ENCODE results near the gene RNH1.

RNH1 gene

DNA sequence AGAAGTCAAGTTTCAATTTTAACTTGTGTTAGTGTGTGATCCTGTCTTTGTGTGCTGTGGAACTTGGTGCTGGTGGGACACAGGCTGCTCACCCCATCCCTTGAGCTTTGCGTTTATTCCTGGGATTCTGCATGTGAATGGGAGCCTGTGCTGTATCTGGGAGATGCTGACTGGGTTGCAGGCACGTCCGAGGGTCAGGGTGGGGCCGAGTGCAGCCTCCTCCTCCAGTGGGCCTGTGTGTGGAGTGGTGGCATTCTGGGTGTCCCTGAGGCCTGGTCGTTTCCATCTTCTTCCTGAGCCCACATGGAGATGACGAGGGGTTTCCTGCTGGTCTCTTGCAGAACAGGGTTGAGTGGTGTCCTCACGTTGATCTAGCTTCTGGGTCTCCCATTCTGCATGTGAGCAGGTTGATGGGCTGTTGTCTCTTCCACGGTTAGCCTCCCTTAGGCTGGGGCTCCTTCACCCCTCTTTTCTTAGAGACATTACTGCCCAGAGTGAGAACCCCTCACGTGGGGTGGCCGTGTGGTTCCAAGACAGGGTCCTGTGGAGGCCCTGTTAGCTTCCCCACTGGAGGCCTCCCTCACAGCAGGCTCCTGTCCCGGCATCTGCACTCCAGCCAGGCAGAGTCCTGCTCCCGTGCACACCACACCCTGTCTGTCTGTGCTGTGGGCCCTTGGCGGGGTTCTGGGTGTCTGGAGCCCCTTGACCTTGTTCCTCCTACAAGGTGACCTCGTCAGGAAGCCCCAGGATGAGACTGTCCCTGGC, 52.1 kb downstream of the RNH1 start:
- DNase-seq = no peak

DNA sequence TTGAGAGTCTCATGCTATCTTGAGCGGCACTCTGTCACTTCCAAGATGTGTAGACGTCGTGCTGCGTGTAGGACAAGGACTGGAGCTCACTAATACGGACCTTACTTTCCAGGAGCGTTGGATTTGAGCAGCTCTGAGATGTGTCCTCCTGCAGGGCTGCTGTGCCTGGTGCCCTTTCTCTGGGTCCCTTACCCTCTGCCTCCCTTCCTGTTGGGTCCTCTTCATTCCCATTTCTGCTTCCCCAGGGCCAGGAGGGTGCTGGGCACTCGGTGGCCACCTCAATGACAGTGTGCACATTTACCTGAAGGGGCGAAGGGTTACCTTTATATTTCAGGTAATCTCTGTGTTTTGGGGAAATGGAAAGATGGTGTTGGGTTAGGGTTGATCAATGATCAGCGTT, 53.0 kb downstream of the RNH1 start:
- no peak for DNase-seq

DNA sequence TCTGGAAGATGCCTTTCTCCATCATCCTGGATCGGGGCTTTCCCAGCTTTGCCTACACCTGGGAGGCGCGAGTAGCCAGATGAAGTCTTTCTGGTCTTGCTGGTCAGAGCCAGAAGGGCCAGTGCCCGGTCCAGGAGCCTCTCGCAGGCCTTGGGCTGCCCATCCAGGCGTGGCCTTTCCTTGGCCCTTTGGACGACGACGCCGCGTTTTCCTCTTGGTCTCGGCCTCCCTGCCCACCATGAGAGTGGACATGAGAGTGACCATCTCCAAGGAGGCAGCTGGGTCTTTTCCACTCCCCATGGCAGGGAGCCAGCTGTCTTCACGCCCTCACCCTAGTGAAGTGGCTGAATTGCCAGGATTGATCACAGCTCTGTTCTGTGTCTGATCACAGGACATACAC, 53.5 kb downstream of the RNH1 start:
- DNase-seq = no peak

DNA sequence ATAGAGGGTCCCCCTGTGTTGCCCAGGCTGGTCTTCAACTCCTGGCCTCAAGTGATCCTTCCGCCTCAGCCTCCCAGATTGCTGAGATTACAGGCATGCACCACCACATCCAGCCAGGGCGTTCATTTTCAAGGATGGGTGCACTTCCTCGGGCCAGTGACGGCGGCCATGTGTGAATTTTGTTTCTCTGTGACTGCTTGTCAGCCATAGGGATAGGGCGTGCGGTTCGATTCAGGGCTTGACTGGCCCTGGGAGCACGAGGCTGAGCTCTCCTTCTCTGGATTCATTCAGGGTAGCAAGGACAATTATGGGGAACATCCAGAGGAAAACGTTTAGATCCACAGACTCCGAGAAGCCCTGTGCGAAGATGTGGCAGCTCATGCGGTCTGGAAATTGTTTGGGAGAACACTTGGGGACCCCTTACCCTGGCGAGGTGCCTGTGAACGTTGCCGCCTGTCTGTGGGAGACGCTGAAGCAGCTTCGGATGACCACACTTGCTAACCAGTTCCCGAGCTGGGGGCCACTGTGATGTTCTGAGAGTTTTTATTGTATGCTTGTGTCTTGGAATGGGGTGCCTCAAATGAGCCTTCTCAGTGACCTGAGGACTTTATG, 54.0 kb downstream of the RNH1 start:
- no peak for DNase-seq

DNA sequence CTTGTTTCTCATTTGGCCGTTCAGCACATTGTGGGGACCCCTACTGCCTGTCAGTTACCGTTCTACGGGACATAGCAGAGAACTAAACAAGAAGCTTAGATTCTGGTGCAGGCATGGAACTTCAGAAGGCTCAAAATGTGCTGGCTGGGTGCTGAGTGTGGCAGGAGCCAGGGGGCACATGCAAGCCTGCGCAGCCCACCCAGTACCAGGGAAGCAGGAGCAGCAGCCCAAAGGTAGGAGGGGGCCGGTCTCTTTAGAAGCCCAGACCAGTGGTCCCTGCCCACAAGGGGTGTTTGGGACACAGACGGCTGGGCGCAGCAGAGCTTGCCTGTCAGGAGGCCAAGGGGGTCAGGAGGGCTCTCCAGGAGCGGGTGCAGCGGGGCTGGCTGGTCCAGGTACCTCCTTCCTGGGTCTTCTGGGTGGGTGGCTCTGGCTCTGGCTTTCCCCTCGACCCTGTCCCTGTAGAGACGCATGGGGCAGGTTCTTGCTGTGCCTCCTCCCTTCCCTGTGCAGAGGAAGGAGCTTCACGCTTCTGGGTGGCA, 54.8 kb downstream of the RNH1 start:
- DNase-seq = no peak

DNA sequence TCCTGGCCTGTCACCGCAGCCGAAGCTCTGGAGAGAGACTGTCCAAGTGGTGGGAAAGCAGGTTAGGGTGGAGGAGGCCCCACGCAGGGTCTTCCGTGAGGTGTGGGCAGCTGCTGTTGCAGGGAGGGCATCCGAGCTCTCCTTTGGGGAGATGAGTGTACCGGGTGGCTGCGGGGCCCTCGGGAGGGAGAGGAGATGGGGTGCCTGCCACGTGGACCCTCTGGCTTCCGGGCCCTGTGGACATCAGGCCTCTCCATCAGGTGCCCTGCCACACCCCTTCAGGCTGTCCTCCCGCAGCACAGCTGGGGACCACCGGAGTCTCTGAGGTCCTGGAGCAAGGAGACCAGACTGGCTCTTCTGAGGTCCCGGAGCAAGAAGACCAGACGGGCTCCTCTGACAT, 55.3 kb downstream of the RNH1 start:
- DNase-seq = no peak

DNA sequence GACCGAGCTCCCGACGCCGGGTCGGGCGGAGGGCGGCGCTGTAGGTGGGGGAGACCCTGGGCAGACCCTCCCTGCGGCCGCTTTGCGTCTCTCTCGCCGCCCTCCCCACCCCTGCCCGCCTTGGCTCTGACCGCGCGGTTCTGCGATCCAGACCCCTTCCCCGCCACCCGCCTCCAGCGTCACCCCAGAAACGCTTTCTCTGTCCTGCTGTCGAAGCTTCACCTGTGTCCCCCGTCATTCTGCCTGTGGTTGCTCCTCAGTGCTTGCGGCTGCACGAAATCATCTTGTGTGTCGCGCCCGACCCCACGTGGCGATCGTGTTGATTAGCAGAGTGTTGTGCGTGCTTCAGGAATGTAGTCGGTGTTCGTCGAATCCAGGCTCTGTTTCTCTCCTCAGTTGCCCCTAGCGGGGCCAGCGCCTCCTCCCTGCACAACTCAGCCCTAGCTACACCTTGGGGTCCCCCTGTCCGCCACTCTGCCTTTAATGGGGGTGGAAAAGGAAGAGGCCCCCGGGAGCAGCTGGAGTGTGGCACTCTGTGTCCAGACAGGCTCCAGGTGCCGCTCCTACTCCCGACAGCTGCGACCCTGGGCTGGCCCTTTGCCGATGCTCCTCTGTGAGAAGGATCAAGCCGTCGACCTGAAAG, 56.1 kb downstream of the RNH1 start:
- peak; percentile 48 for DNase-seq

DNA sequence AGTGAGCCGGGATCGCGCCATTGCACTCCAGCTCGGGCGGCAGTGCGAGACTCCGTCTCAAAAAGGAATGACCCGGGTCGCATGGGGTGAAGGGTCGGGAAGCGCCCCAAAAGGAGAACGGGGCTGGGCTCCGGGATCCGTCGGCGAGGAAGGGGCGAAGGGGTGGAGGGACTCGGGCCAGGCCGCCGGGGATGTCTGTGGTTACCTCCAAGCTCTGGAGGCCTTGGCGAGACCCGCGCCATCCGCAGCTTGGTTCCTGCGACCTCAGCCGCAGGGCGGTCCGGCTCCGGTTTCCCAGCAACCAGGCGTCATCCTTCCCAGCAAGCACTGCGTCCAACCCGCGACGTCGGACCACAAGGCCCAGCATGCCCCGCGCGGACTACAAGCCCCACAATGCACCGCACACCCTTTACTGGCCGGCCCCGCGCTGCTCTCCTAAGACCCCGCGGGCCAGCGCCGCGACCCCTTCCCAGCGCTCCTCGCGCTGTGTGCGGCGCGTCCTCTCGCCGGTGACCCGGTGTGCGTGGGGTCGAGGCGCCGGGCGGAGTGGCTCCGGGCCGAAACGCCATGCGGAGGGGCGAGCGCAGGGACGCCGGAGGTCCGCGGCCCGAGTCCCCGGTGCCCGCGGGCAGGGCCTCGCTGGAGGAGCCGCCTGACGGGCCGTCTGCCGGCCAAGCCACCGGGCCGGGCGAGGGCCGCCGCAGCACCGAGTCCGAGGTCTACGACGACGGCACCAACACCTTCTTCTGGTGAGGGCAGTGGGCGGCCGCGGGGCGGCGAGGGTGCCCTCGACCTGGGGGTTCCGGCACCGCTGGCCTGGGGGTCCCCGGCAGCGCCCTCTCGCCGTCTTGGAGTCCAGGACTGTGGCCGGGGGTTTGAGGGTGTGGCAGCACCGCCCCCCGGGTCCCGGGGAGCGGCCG, 56.9 kb downstream of the RNH1 start, which contains the start of gene PTDSS2:
Gene PTDSS2, plus strand, starts transcription at position 391 of the 920 bp plus-strand sequence. Its CDS starts 177 bp downstream, at position 568.
- DNase-seq = peak; percentile 95

DNA sequence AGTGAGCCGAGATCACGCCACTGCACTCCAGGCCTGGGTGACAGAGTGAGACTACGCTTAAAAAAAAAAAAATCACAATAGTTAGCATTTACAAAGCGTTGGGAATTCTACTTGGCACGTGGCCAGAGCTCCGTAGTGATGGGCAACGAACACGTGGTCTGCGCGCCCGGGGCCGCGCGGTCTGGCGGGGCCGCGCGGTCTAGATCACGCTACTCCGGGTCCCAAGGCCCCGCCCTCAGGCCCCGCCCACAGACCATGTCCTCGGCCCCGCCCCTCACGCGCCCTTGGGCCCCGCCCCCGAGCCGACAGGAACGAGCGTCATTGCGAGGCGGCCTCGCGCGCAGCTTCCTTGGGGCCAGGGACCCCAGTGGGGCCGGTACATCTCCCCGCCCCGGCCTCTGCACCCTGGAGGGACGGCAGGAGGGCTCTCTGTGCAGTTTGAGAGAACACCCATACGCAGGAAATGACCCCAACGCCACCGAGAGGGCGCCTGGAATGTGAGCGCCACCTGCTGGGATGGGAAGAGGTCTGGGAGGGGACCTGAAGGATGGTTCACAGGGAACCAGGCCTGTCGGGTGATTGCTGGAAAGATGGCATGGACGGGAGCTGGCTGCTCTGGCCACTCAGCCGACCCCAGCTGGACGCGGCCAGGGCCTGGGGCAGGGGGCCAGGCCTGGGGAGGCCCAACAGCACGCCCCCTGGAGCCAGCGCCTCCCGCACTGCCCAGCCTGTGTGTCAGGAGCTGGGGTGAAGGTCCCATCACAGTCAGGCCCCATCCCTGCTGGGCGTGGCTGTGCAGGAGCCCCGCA, 58.9 kb downstream of the RNH1 start:
- peak; percentile 85 for DNase-seq

DNA sequence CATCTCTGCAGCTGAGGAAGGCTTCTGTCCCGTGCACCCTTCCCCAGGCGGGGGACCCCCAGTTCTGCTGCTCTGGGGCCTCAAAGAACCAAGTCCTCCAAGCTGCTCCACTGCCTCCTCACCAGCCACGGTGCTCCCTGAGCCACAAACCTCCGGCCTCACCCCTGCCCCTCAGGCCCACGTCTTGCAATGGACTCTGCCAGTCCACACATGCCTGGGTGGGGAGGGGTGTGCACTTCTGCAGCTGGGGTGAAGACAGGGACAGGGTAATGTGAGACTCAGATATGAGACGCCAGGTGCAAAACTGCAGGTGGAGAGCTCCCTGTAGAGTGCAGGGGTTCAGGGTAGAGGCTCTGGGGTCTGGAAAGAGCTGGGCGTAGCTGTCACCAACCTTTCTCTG, 60.2 kb downstream of the RNH1 start:
- no peak for DNase-seq

DNA sequence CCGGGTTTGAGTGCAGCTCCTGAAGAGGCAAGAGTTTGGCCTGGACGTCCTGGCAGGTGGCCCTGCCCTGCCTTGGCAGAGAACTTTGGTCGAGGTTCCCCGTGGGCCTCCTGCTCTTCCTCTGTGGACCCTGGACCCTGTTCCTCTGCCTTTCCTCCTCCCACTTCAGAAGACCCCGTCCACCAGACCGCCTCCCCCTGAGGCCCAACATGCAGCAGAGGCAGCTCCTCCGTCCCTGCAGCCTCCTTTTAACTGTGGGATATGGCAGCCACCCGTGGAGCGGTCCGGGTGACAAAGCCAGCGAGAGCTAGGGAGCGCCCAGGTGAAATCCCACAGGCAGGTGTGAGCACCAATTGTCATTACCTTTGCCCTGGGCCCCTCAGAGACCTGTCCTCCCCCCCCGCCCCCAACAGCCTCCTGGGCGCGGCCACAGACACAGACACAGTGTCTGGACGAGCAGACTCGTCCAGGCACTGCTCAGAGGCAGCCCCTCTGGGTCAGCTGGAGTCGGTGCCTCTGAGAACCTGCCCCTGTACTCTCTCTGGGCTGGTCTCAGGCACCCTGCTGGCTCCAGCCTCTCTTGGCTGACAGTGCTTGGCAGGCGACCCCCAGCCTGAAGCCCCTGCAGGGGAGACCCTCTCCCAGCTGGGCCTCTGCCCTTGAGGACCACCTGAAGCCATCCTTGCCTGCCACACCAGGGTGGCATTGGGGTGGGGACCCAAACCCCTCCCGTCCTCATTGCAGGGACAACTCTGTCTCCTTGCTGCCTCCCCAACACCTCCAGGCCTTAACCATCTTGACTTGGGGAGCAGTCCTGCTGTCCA, 61.1 kb downstream of the RNH1 start:
- no peak for DNase-seq

All from GDM1 (cell line).